C1 segment of cervical spinal cord (tissue), 14 donors: ENCODE results near the gene MCC.
"Not testable (repeated sequence)": the region's sequence is repeated elsewhere in the genome, so short reads cannot be mapped to it uniquely, and the experiment has no call there.

Experiments used
- DNase-seq, 14 donors: peaks; one replicate each; lab custom pipeline; 2025; lab: John Stamatoyannopoulos, UW

Gene MCC

GRCh38 chr5:113084402-113085083, 403.7 kb downstream of the MCC start:
- no peak for DNase-seq

- DNase-seq: no peak
Measured at GRCh38 chr5:113083481-113083880, 404.8 kb downstream of the MCC start.

GRCh38 chr5:113082547-113082905, 405.7 kb downstream of the MCC start:
- DNase-seq: no peak

DNA sequence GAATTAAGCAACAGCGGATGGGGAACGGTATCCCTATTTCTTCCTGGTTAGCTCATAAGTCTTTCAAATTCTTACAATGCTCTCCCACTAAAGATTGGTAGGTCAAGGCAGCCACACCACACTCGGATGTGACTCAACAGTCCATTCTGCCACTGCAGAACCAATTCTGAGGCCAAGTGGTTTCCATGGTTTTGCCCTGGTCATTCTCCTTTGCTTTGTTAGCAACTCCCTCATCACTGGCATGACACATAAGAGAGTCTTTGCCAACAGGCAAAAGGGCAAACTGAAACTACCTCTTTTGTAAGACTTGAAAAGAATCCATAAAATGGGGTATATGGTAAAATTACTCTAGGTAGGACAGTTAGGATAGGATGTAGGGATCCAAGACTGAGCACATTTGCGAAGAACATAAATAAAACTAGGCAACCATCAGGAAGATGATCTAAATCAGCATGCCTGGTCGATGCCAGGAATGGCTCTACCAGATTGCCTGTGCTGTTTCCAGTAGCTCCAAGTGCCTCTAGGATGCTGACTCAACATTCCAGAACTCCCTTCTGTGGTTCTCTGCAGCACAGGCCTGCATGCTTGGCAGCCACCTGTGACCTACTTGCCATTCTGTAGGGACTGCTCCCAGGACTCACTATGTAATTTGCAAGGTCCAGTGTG, 406.2 kb downstream of the MCC start:
- peak in 2 of 14 donors; percentile 31 to 54 for DNase-seq

GRCh38 chr5:113081091-113081839, 407.0 kb downstream of the MCC start:
- no peak for DNase-seq

DNA sequence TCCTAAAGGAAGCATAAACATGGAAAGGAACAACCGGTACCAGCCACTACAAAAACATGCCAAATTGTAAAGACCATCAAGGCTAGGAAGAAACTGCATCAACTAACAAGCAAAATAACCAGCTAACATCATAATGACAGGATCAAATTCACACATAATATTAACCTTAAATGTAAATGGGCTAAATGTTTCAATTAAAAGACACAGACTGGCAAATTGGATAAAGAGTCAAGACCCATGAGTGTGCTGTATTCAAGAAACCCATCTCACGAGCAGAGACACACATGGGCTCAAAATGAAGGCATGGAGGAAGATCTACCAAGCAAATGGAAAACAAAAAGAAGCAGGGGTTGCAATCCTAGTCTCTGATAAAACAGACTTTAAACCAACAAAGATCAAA, 411.6 kb downstream of the MCC start:
- DNase-seq: not testable (repeated sequence)

DNA sequence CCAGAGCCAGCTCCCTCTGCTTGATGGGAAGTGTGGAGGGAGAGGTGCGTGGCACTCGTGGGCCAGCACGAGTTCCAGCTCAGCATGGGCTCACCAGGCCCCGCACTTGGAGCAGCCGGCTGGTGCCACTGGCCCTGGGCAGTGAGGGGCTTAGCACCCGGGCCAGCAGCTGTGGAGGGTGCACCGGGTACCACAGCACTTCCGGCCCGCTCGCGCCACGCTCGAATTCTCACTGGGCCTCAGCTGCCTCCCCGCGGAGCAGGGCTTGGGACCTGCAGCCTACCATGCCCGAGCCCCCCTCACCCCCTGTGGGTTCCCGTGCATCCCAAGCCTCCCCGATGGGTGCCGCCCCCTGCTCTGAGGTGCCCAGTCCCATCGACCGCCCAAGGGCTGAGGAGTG, 413.2 kb downstream of the MCC start:
- DNase-seq: no peak

DNA sequence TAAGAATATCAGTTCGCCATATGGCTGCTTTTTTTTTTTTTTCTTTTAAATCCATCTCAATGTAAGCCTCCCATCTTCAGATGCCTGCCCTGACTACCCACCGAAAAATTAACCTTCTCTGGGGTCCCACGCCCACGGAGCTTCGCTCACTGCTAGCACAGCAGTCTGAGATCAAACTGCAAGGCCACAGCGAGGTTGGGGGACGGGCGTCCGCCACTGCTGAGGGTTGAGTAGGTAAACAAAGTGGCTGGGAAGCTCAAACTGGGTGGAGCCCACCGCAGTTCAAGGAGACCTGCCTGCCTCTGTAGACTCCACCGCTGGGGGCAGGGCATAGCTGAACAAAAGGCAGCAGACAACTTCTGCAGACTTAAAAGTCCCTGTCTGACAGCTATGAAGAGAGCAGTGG, 414.6 kb downstream of the MCC start:
- DNase-seq: not testable (repeated sequence)

- no peak for DNase-seq
Measured at GRCh38 chr5:113071401-113071800, 416.9 kb downstream of the MCC start.

DNA sequence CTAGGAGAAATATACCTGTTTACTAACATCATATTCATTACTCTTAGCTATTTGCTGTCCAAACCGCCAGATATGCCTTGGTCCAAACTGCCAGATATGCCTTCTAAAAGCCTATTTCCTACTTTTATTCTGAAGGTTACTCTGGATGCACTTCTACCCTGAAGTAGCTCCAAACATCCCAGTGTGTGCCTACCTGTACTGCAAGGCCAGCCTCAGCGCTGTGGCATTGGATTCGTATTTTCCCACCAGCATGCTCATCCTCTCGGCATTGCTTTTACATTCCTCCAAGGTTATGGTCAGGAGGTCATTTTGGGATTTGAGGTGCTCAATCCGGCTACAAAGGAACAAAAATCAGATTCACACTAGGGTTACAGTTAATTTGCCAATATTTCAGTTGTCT, 417.4 kb downstream of the MCC start:
- no peak for DNase-seq

- no peak for DNase-seq
Measured at GRCh38 chr5:113068559-113068958, 419.7 kb downstream of the MCC start.

DNA sequence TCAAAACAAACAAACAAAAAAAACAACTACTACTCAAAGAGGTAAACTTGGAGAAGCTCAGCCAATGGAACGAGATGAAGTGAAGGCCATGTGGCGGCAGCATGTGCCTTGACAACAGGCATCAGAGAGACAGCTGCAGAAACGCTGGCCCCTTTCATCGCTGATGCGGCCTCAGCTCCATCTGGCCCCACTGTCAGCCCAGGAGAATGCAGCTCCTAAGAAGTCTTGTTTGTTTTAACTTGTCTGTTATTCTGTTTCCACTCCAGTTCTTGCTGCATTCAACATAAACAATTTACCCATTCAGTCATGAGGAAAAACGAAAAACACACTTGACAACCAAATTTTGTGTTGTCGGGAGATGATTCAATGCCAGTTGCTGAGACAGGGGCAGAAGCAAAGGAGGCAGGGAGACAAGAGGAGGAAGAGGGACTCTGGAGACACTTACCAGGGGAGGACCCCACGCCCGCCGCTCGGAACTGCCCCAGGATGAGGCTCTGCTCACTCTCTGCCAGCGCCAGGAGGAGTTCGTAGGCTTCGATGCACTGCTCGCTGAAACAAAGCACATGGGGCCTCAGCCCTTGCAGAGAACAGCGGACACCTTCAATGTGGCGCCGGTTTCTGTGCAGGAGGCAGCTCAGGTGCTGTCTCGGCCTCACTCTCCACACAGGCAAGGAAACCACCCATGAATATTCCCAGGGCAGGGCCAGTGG, 420.5 kb downstream of the MCC start:
- DNase-seq: peak in 2 of 14 donors; percentile 10 to 33

GRCh38 chr5:113065626-113066025, 422.6 kb downstream of the MCC start:
- DNase-seq: no peak

DNA sequence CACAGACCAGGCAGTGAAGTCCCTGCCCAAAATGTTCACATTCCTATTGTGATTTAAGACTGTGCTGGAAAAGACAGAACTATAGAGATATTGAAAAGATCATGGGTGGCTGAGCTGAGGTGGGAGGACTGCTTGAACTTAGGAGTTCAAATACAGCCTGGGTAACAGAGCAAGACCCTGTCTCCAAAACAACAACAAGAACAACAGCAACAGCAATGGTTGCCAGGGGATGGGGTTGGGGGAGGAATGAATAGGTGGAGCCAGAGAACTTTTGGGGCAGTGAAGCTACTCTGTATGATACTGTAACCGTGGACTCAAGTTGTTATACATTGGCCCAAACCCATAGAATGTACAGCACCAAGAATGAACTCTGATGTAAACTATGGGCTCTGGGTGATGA, 423.4 kb downstream of the MCC start:
- DNase-seq: no peak

DNA sequence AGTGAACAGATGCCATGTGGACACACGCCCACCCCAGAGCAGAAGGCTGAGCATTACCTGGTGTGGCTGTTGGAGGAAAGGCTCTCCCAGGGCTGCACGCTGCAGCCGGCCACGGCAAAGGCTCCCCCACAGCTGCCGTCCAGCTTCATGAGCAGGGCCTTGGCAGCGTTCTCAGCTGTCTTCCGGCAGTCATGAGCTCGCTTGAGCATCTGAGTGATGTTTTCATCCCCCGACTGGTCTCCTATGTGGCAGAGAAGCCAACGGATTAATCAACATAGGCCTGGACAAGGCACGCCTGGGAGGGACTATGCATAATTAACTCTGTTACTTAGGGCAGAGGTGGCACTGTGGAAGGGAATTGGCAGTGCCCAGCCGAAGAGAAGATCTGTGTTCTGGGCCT, 424.3 kb downstream of the MCC start:
- peak in 4 of 14 donors; percentile 17 to 69 (median 33) for DNase-seq

DNA sequence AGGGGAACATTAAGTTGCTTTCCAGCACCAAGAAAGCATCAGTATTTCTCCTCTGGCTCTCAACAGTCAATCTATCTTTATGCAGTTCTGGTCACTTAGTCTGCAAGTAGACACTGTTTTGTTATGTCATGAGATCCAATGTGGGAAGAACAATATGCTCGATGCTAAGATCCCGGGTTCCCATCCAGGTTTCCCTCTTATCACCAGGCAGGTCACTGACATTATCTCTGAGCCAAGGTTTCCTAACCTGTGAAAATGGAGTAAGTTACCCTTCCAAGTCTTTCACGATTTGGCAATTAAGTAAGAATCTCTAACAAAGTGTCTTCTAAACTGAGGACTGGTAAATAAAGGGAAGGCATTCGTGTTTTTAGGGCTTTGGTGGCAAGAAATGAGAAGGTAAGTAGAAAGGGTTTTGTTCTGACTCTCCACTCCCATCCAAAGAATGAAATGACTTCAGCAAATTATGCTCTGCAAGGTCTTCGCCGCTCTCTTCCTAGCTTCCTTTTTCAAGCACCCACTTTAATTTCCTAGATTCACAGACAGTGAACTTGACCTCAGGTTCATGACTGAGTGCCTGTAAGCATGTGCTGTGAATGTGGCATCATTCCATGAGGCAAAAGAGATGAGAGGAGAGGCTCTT, 425.3 kb downstream of the MCC start:
- no peak for DNase-seq

- no peak for DNase-seq
Measured at GRCh38 chr5:113061846-113062780, 426.1 kb downstream of the MCC start.

- DNase-seq: no peak
Measured at GRCh38 chr5:113060408-113061025, 427.7 kb downstream of the MCC start.

- peak in 5 of 14 donors; percentile 20 to 59 (median 30) for DNase-seq
Measured at GRCh38 chr5:113059232-113060040, 428.8 kb downstream of the MCC start.
